HG02870 (cell line): ENCODE data around the gene CUL4A.
"Not testable (repeated sequence)": the region's sequence is repeated elsewhere in the genome, so short reads cannot be mapped to it uniquely, and the experiment has no call there.

Source experiments
- ATAC-seq: cut with Tn5 transposase; IDR thresholded peaks from one replicate; pipeline ENCODE4 v1.9.1; 2021; ENCODE audit warnings: mild to moderate bottlenecking, moderate library complexity; ENCODE audit not compliant: unreplicated experiment

CUL4A gene

DNA sequence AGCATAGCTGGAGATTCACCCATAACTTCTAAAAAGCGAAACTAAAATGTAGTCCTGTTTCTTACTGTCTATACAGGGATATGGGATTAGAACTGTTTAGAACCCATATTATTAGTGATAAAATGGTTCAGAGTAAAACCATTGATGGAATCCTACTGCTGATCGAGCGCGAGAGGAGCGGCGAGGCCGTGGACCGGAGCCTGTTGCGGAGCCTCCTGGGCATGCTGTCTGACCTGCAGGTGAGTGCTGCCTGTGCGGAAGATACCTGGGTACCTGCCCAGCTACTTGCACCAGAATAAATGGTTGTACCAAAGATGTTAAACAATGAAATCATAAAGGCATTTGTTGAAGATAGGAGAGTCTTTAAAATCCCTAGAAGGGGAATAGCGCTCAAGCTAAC is 23.7 kb downstream of the CUL4A start:
- ATAC-seq, result no peak

GRCh38 chr13:113238536-113238935 is 29.1 kb downstream of the CUL4A start:
- no peak for ATAC-seq

DNA sequence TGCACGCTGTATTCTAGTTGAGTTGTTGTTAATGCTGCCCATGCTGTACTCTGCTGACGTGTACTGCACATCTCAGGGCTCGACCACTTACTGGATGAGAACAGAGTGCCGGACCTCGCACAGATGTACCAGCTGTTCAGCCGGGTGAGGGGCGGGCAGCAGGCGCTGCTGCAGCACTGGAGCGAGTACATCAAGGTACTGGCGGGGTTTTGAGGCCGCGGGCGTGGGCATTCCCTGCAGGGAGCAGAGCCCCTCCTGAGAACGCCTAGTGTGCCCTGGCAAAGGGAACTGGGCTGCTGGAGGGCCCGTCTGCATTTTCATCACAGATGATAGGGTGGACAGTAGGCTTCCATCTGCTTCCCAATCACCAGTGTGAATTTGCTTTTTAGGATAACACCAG is 29.9 kb downstream of the CUL4A start:
- no peak for ATAC-seq

- ATAC-seq, result no peak
Observed at GRCh38 chr13:113239986-113240385, 30.6 kb downstream of the CUL4A start.

DNA sequence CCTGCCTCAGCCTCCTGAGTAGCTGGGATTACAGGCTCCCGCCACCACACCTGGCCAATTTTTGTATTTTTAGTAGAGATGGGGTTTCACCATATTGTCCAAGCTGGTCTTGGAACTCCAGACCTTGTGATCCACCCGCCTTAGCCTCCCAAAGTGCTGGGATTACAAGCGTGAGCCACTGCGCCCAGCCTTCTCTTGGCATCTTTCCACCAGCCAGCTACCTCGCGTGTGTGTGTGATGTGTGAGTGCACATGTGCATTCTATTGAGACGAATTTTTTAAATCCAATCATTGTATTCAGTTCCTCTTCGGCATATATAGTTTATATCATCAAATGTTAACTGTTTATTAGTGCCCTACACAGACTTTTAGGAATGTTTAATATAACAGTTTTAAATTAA is 32.2 kb downstream of the CUL4A start:
- ATAC-seq, result not testable (repeated sequence)

GRCh38 chr13:113243847-113244246 is 34.4 kb downstream of the CUL4A start:
- no peak for ATAC-seq

GRCh38 chr13:113245849-113246796 is 36.7 kb downstream of the CUL4A start:
- no peak for ATAC-seq

- no peak for ATAC-seq
Observed at GRCh38 chr13:113252516-113253095, 43.2 kb downstream of the CUL4A start.

DNA sequence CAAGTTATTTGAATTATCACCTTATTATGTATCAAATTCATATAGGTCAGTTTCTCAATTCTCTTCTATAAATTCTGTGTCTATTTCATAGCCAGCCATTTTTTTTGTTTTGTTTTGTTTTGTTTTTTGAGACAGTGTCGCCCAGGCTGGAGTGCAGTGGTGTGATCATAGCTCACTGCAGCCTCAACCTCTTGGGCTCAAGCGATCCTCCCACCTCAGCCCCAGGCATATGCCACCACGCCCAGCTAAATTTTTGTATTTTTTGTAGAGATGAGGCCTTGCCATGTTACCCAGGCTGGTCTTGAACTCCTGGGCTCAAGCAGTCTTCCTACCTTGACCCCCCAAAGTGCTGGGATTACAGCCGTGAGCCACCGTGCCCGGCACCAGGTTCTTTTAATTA is 48.5 kb downstream of the CUL4A start:
- ATAC-seq, result not testable (repeated sequence)

GRCh38 chr13:113258321-113259054 is 49.1 kb downstream of the CUL4A start:
- no peak for ATAC-seq

DNA sequence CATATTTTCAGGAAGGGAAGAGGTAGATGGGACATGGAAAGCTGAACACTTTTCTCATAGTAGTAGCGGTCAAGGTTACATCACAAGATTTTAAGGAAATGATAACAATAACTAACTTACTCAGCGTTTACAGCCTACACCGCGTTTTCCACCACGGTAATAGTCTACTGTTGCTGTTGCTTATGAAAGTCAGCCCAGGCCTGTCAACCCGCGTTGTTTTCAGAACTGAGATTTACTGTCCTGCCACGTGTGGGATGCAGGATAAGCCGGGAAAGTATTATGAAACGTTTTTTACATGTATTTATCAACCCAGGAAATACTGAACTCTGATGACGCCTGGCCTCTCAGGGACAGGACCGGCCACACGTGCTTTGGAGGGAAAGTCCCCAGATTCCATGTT is 51.6 kb downstream of the CUL4A start:
- ATAC-seq, result no peak

DNA sequence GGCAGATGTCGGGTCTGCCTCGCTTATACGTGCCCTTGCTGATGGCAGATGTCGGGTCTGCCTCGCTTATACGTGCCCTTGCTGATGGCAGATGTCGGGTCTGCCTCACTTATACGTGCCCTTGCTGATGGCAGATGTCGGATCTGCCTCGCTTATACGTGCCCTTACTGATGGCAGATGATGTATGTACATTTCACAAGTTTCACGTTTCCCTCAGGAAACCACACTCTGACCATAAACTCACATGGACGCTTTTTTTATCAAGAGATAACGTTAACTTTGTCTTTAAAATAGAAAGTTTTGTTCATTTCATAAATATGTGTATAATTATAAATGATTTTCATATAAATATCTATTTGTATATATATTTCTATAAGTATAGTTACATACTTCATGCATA is 53.6 kb downstream of the CUL4A start:
- not testable (repeated sequence) for ATAC-seq

DNA sequence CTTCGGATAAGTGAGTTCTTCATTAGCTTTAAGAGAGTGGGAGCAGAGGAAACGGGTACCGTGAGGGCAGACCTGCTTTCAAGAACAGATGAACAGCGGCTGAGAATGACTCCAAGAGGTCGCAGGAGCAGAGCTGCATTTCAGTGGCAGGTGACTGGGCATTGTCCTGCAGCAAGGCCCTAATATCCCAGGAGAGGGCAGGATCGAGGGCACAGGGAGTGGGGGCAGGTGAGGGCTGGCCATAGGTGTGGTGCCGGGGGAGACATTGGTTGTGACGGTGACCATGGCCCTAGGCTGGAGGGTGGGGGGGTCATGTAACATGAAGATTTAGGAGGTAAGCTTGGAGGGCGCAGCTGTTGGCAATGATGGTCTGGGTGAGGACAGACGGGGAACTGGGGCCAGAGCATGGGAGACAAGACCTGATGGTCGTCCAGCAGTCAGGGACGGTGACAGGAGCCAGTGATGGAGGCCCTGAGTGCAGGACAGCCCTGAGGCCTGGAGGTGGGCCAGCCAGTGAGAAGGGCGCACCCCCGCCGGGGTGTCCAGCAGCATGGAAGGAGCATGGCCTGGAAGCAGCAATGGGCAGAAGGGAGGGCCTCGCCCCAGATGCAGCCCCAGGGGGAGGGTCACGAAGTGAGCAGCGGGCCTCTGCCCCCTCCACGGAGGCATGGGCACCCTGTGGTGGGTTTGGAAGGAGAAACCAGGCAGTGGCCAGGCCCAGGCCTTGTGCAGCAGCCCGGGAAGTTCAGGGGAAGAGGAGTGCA is 58.4 kb downstream of the CUL4A start:
- ATAC-seq, result no peak

GRCh38 chr13:113272031-113272430 is 62.6 kb downstream of the CUL4A start:
- ATAC-seq, result no peak

- ATAC-seq, result no peak
Observed at GRCh38 chr13:113272701-113273181, 63.3 kb downstream of the CUL4A start.

GRCh38 chr13:113273321-113273720 is 63.9 kb downstream of the CUL4A start:
- no peak for ATAC-seq

DNA sequence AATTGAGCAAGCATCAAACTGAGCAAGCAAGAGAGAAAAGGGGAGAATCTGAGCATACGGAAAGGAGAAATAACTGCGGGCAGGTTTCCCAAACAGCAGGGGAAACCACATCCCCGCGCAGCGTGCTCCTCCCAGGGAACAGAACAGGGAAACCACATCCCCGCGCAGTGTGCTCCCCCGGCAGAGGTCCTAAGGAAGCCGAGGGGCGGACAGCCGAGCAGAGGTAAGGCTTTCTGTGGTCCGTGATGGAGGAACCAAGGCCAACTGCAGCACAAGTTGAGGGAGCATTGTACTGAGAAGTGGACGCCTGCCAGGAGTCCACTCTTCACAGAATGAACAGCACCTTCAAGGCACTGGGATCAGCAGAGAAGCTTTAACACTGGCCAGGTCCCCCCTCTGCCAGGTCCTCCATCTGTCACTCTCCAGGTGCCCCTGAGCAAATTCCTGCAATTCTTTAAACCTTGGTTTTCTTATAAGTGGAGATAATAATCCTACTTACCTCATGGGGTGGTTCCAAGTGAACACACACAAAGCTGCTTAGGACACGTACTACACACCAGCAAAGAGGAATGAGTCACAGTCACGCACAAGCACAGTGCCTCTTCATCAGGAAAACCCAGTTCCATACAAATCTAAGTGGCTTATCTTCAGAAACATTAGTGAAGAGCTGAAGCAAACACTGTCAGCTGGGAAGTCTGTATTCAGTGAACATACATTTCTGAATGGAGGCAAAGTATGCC is 64.6 kb downstream of the CUL4A start:
- ATAC-seq, result no peak

GRCh38 chr13:113274721-113275120 is 65.3 kb downstream of the CUL4A start:
- no peak for ATAC-seq

- ATAC-seq, result no peak
Observed at GRCh38 chr13:113275387-113275786, 66.0 kb downstream of the CUL4A start.

GRCh38 chr13:113280126-113280525 is 70.7 kb downstream of the CUL4A start:
- ATAC-seq, result no peak
